ENCODE data around the gene TSPEAR. TPM values are rescaled to one million over a fixed set of nuclear protein-coding genes. Genes with fewer than 3 reads are reported as not detected.

The TSPEAR gene
- total RNA-seq, 1 experiment from 2014 or later = 0.32 TPM

DNA sequence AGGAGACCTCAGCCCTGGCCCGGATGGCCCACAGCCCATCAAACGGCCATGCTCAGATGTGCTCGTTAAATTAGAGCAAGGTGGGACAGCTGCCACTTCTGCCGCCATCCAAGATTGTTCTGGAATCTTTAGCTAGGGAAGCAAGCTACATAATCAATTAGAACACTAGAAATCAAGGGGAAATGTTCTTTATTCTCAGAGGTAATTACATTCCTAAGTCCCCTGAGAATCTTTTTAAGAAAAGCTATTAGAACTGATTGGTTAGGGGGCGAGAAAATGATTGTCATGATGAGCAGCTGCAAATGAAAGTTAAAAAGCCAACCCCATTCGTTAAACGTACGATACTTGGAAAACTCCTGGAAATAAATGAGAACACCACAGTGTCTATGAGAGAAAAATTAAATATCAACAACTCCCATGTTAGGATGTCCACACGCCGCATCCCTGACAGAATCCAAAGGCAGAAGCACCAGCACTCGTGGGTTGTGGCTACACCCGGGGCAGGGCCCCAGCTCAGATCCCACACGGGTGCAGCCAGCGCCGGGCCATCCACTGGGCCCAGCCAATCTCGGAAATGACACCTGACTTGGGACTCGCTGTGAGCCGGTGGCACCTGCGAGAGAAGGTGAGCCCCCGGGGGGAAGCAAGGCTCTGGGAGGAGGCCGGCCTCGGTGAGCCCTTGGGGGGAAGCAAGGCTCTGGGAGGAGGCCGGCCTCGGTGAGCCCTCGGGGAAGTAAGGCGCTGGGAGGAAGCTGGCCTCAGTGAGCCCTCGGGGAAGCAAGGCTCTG, 209.0 kb downstream of the TSPEAR start:
- no peak overlapping the region for H3K27ac Mint-ChIP-seq (ENCODE audit: unreplicated experiment)
- intact Hi-C loops (cut with micrococcal nuclease; ENCODE audit: unreplicated experiment) = no loop called here

DNA sequence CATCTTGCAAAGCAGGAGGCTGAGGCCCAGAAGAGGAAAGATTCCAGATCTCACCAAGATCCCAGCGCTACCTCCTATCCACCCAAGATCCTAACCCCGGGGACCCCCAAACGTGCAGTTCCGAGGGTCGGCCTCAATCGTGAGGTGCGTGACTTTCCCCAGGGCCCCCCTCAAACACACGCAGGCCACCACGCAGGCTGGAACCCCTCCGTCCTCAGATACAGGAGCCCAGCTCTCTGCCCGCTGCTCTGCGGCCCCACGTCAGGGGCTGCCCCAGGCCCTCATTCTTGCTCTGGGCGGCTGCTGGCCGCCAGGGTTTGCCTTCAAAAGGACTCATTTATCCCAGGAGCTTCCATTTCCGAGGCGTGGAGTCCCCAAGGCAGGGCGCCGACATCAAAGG, 211.3 kb downstream of the TSPEAR start:
- H3K4me3 Mint-ChIP-seq (ENCODE audit: unreplicated experiment) = no peak overlapping the region
- Histone ChIP-seq H3K27me3 (replicated peaks; ENCODE audit: control insufficient read depth, insufficient read depth, low read length) (no peaks in the 10 kb centered on the region), H3K4me3 (ENCODE audit: low read depth, low read length) (no peak overlapping the region), H3K4me1 (no peaks in the 10 kb centered on the region), H3K36me3 (ENCODE audit: control insufficient read depth, insufficient read depth, low read length) (no peaks in the 10 kb centered on the region), H3K9me3 (no peaks in the 10 kb centered on the region)
- no peaks in the 10 kb centered on the region for H3K27me3 Mint-ChIP-seq (ENCODE audit: insufficient read depth, unreplicated experiment)
- H3K4me1 Mint-ChIP-seq (ENCODE audit: low read depth, unreplicated experiment) = no peaks in the 10 kb centered on the region
- TF ChIP-seq, protein P1, sequence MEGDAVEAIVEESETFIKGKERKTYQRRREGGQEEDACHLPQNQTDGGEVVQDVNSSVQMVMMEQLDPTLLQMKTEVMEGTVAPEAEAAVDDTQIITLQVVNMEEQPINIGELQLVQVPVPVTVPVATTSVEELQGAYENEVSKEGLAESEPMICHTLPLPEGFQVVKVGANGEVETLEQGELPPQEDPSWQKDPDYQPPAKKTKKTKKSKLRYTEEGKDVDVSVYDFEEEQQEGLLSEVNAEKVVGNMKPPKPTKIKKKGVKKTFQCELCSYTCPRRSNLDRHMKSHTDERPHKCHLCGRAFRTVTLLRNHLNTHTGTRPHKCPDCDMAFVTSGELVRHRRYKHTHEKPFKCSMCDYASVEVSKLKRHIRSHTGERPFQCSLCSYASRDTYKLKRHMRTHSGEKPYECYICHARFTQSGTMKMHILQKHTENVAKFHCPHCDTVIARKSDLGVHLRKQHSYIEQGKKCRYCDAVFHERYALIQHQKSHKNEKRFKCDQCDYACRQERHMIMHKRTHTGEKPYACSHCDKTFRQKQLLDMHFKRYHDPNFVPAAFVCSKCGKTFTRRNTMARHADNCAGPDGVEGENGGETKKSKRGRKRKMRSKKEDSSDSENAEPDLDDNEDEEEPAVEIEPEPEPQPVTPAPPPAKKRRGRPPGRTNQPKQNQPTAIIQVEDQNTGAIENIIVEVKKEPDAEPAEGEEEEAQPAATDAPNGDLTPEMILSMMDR (IDR thresholded peaks at IDR 0.05; ENCODE audit: insufficient read depth in 1 of 2, low read depth in 1 of 2, low read length in 1 of 2, severe bottlenecking in 1 of 2, unreplicated experiment in 1 of 2) = no peak
- BruUV-seq (replicated peaks) = no TSS peak
- ChIA-PET POLR2A (no interaction called here), CTCF (no interaction called here)
- H3K36me3 Mint-ChIP-seq (ENCODE audit: insufficient read depth, unreplicated experiment) = no peaks in the 10 kb centered on the region
- intact Hi-C loops (cut with micrococcal nuclease; ENCODE audit: unreplicated experiment) = no loop called here
- H3K27ac Mint-ChIP-seq (ENCODE audit: unreplicated experiment) = no peak overlapping the region
- no peak for DNase-seq
- H3K9me3 Mint-ChIP-seq (ENCODE audit: unreplicated experiment) = no peaks in the 10 kb centered on the region

More for the DNA sequence above, 209.0 kb downstream of the TSPEAR start:
- Mint-ChIP-seq H3K36me3 (ENCODE audit: insufficient read depth, unreplicated experiment) (no peaks in the 10 kb centered on the region), H3K4me3 (ENCODE audit: unreplicated experiment) (no peak overlapping the region), H3K27me3 (ENCODE audit: insufficient read depth, unreplicated experiment) (no peaks in the 10 kb centered on the region), H3K4me1 (ENCODE audit: low read depth, unreplicated experiment) (no peaks in the 10 kb centered on the region), H3K9me3 (ENCODE audit: unreplicated experiment) (no peaks in the 10 kb centered on the region)
- TF ChIP-seq, protein P1 (IDR thresholded peaks at IDR 0.05; ENCODE audit: insufficient read depth in 1 of 2, low read depth in 1 of 2, low read length in 1 of 2, severe bottlenecking in 1 of 2, unreplicated experiment in 1 of 2) = no peak
- no TSS peak for BruUV-seq (replicated peaks)
- Histone ChIP-seq H3K4me3 (ENCODE audit: low read depth, low read length) (no peak overlapping the region), H3K36me3 (ENCODE audit: control insufficient read depth, insufficient read depth, low read length) (no peaks in the 10 kb centered on the region), H3K27me3 (replicated peaks; ENCODE audit: control insufficient read depth, insufficient read depth, low read length) (no peaks in the 10 kb centered on the region), H3K4me1 (peaks cover 9% of the 10 kb centered on the region), H3K9me3 (no peaks in the 10 kb centered on the region)
- CTCF ChIA-PET = no interaction called here
- DNase-seq = no peak
- POLR2A ChIA-PET = no interaction called here

DNA sequence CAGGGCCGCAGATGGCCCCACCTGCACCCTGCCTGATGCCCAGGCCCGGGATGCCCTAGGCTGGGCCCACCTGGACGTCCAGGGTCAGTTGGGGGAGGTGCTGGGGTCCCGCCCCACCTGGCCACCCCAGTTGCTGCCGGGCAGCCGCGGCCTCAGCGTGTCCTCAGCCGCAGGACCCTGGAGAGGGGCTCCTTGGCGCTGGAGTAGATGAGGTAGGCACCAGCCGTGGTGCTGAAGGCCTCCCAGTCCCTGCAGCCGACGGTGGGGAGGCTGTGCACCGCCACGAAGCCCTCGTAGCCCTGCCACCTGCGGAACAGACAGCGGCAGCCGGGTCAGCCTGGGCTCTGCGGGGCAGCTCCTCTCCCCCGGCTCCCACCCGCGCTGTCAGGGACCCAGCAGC, 211.7 kb downstream of the TSPEAR start:
- CTCF ChIA-PET = no interaction called here
- H3K4me3 Mint-ChIP-seq (ENCODE audit: unreplicated experiment) = no peak overlapping the region
- no peaks in the 10 kb centered on the region for H3K36me3 Mint-ChIP-seq (ENCODE audit: insufficient read depth, unreplicated experiment)
- no peaks in the 10 kb centered on the region for H3K36me3 ChIP-seq (ENCODE audit: control insufficient read depth, insufficient read depth, low read length)
- H3K4me3 ChIP-seq (ENCODE audit: low read depth, low read length) = no peak overlapping the region
- no peak for DNase-seq
- no peaks in the 10 kb centered on the region for H3K9me3 Mint-ChIP-seq (ENCODE audit: unreplicated experiment)
- POLR2A ChIA-PET = no interaction called here
- no peak overlapping the region for H3K27ac Mint-ChIP-seq (ENCODE audit: unreplicated experiment)
- no peaks in the 10 kb centered on the region for H3K27me3 Mint-ChIP-seq (ENCODE audit: insufficient read depth, unreplicated experiment)
- no TSS peak for BruUV-seq (replicated peaks)
- H3K27me3 ChIP-seq (replicated peaks; ENCODE audit: control insufficient read depth, insufficient read depth, low read length) = no peaks in the 10 kb centered on the region
- TF ChIP-seq, protein P1 (IDR thresholded peaks at IDR 0.05; ENCODE audit: insufficient read depth in 1 of 2, low read depth in 1 of 2, low read length in 1 of 2, severe bottlenecking in 1 of 2, unreplicated experiment in 1 of 2) = no peak
- no peaks in the 10 kb centered on the region for H3K9me3 ChIP-seq
- H3K4me1 ChIP-seq = no peaks in the 10 kb centered on the region
- intact Hi-C loops (cut with micrococcal nuclease; ENCODE audit: unreplicated experiment) = no loop called here
- H3K4me1 Mint-ChIP-seq (ENCODE audit: low read depth, unreplicated experiment) = no peaks in the 10 kb centered on the region

Measured in Caco-2 (cell line).